NCI-H510A (cell line): ENCODE measurements around the gene NINL.

Experiments used
- DNase-seq: peaks from one replicate; lab custom pipeline; 2025; lab: John Stamatoyannopoulos, UW

NINL gene

GRCh38 chr20:25407311-25408169, 177.8 kb downstream of the NINL start, which contains the start of gene GINS1:
Gene GINS1, plus strand, starts transcription at chr20:25407673. Its CDS starts 148 bp downstream, at chr20:25407821.
- DNase-seq: peak; percentile 99
